ENCODE data around the gene NALCN. TPM values are rescaled to one million over a fixed set of nuclear protein-coding genes. Genes with fewer than 3 reads are reported as not detected.

Gene NALCN
- total RNA-seq, 1 experiment from 2014 or later = 0.52 TPM

DNA sequence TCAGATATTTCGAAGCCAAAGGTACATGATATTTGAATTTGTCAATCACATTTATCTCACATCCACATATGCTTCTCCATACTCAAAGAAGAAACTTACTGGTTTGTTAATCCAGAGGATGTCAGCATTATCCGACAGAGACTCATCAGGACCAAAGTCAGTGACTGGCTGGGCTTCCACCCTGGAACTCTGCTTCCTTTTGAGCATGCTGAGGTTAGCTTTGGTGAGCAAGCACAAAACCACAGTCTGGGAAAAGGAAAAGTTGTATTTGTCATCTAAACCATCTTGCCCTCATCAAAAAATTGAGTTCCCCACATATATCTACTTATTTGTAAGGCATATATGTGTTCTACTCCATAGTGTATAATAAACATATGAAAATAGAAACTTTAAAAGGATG is 17.4 kb downstream of the NALCN start:
- no peak for TF ChIP-seq EZH2 (IDR thresholded peaks at IDR 0.05; ENCODE audit: borderline replicate concordance, low read depth, low read length, poor library complexity, severe bottlenecking)
- TF ChIP-seq, protein P1, sequence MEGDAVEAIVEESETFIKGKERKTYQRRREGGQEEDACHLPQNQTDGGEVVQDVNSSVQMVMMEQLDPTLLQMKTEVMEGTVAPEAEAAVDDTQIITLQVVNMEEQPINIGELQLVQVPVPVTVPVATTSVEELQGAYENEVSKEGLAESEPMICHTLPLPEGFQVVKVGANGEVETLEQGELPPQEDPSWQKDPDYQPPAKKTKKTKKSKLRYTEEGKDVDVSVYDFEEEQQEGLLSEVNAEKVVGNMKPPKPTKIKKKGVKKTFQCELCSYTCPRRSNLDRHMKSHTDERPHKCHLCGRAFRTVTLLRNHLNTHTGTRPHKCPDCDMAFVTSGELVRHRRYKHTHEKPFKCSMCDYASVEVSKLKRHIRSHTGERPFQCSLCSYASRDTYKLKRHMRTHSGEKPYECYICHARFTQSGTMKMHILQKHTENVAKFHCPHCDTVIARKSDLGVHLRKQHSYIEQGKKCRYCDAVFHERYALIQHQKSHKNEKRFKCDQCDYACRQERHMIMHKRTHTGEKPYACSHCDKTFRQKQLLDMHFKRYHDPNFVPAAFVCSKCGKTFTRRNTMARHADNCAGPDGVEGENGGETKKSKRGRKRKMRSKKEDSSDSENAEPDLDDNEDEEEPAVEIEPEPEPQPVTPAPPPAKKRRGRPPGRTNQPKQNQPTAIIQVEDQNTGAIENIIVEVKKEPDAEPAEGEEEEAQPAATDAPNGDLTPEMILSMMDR (conservative IDR thresholded peaks at IDR 0.05; ENCODE audit: low read depth, low read length) = no peak
- H3K4me1 ChIP-seq (ENCODE audit: insufficient read depth, low read length, poor library complexity, severe bottlenecking) = no peaks in the 10 kb centered on the region
- H3K4me3 ChIP-seq (ENCODE audit: low read depth, low read length, poor library complexity, severe bottlenecking) = no peak overlapping the region
- H3K27ac ChIP-seq (ENCODE audit: low read depth, low read length, poor library complexity, severe bottlenecking) = no peak overlapping the region
- intact Hi-C loops (cut with micrococcal nuclease; ENCODE audit: unreplicated experiment) = no loop called here
- DNase-seq (ENCODE audit: low spot score) = no peak
- no TSS peak for BruUV-seq (replicated peaks)
- H3K9me3 ChIP-seq (ENCODE audit: low read depth, low read length, poor library complexity, severe bottlenecking) = no peaks in the 10 kb centered on the region
- H3K27me3 ChIP-seq (replicated peaks; ENCODE audit: insufficient read depth, low read depth, low read length, poor library complexity) = no peaks in the 10 kb centered on the region
- H3K36me3 ChIP-seq (ENCODE audit: insufficient read depth, low read length, poor library complexity, severe bottlenecking) = no peaks in the 10 kb centered on the region
- ChIA-PET POLR2A (ENCODE audit: low non-redundant PET) (no interaction called here), CTCF (no interaction called here)

DNA sequence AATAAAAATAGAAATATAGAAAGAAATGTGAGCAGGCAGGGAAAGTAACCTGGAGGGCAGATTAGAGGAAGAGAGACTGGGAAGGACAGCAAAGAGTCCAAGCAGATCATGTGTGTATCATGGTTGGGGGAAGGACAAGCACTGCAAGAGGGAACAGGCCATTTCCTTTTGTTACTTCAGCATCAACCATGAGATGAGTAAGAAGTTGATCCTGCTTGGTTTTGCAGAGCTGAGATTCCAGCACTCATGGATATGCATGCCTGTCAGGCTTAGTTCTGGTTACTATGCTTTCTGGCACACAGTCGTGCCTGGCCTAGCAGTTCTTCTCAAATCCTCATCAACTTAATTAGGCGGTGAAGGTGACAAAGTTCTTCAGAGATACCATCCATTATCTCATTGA is 18.1 kb downstream of the NALCN start:
- CTCF ChIA-PET = no interaction called here

DNA sequence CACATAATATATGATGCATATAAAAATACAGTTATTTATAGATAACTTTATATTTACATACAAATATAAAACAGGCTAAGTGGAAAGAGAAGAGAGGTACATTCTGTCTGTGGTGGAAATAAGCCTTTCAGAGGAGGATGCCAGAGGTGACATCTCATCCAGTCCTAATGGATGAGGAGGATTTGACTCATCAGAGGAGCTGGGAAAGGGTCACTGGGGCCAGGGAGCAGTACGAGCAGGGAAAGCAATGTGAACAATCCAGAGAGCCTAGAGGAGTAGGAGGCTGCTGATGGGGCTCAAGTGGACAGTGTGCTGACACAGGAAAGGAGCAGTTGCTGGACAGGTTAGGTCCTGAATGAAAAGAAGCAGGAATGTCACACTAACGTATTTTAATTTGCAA is 18.6 kb downstream of the NALCN start:
- POLR2A ChIA-PET (ENCODE audit: low non-redundant PET) = no interaction called here
- Histone ChIP-seq H3K27ac (ENCODE audit: low read depth, low read length, poor library complexity, severe bottlenecking) (no peak overlapping the region), H3K36me3 (ENCODE audit: insufficient read depth, low read length, poor library complexity, severe bottlenecking) (no peaks in the 10 kb centered on the region), H3K4me3 (ENCODE audit: low read depth, low read length, poor library complexity, severe bottlenecking) (no peak overlapping the region), H3K9me3 (ENCODE audit: low read depth, low read length, poor library complexity, severe bottlenecking) (no peaks in the 10 kb centered on the region), H3K27me3 (replicated peaks; ENCODE audit: insufficient read depth, low read depth, low read length, poor library complexity) (no peaks in the 10 kb centered on the region), H3K4me1 (ENCODE audit: insufficient read depth, low read length, poor library complexity, severe bottlenecking) (no peaks in the 10 kb centered on the region)
- intact Hi-C loops (cut with micrococcal nuclease; ENCODE audit: unreplicated experiment) = no loop called here
- BruUV-seq (replicated peaks) = no TSS peak
- no peak for DNase-seq (ENCODE audit: low spot score)
- CTCF ChIA-PET = no interaction called here
- no peak for TF ChIP-seq EZH2 (IDR thresholded peaks at IDR 0.05; ENCODE audit: borderline replicate concordance, low read depth, low read length, poor library complexity, severe bottlenecking)
- TF ChIP-seq, protein P1 (conservative IDR thresholded peaks at IDR 0.05; ENCODE audit: low read depth, low read length) = no peak

More for the DNA sequence above, 18.1 kb downstream of the NALCN start:
- POLR2A ChIA-PET (ENCODE audit: low non-redundant PET) = no interaction called here
- Histone ChIP-seq H3K27me3 (replicated peaks; ENCODE audit: insufficient read depth, low read depth, low read length, poor library complexity) (no peaks in the 10 kb centered on the region), H3K4me1 (ENCODE audit: insufficient read depth, low read length, poor library complexity, severe bottlenecking) (no peaks in the 10 kb centered on the region), H3K27ac (ENCODE audit: low read depth, low read length, poor library complexity, severe bottlenecking) (no peak overlapping the region), H3K36me3 (ENCODE audit: insufficient read depth, low read length, poor library complexity, severe bottlenecking) (no peaks in the 10 kb centered on the region), H3K9me3 (ENCODE audit: low read depth, low read length, poor library complexity, severe bottlenecking) (no peaks in the 10 kb centered on the region), H3K4me3 (ENCODE audit: low read depth, low read length, poor library complexity, severe bottlenecking) (no peak overlapping the region)
- no TSS peak for BruUV-seq (replicated peaks)
- intact Hi-C loops (cut with micrococcal nuclease; ENCODE audit: unreplicated experiment) = no loop called here
- DNase-seq (ENCODE audit: low spot score) = no peak
- TF ChIP-seq, protein P1 (conservative IDR thresholded peaks at IDR 0.05; ENCODE audit: low read depth, low read length) = no peak
- TF ChIP-seq EZH2 (IDR thresholded peaks at IDR 0.05; ENCODE audit: borderline replicate concordance, low read depth, low read length, poor library complexity, severe bottlenecking) = no peak
